ENCODE measurements around the gene SYN1.
"Not testable (repeated sequence)": the region's sequence is repeated elsewhere in the genome, so short reads cannot be mapped to it uniquely, and the experiment has no call there.

Gene SYN1

GRCh38 chrX:47633689-47634590, 14.3 kb upstream of the SYN1 start:
- DNase-seq: no peak

DNA sequence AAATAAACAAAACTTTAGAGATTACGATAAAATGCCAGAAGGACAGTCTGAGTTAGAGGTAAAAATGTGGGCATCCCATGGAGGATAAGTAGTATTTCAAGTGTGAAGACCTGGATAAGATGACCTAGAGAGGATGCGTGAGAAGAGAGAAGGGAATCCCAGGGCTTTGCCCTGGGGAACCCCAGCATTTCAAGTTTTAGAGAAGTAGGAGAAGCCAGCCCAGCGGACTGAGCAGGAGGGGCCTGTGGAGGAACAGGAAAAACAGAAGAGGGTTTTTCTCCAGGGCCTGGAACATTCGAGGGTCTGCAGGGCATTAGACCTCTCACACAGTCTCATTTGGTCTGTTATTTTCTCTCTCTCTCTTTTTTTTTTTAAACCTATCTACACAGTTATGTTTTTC, 13.0 kb upstream of the SYN1 start:
- no peak for DNase-seq

DNA sequence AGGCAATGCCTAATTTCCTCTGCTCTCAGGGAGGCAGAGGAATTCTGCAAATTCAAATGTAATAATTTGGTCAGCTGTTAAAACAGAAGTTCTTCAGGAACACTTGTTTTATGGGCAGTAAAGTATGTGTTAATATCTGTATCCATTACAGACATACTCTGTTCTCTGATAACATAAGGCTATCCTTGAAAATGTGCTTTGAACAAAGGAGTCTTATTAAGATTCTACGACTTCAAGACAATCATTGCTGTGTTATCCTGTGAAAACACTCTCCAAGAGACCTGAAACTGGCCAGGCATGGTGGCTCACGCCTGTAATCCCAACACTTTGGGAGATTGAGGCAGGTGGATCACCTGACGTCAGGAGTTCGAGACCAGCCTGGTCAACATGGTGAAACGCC, 12.0 kb upstream of the SYN1 start:
- no peak for DNase-seq

DNA sequence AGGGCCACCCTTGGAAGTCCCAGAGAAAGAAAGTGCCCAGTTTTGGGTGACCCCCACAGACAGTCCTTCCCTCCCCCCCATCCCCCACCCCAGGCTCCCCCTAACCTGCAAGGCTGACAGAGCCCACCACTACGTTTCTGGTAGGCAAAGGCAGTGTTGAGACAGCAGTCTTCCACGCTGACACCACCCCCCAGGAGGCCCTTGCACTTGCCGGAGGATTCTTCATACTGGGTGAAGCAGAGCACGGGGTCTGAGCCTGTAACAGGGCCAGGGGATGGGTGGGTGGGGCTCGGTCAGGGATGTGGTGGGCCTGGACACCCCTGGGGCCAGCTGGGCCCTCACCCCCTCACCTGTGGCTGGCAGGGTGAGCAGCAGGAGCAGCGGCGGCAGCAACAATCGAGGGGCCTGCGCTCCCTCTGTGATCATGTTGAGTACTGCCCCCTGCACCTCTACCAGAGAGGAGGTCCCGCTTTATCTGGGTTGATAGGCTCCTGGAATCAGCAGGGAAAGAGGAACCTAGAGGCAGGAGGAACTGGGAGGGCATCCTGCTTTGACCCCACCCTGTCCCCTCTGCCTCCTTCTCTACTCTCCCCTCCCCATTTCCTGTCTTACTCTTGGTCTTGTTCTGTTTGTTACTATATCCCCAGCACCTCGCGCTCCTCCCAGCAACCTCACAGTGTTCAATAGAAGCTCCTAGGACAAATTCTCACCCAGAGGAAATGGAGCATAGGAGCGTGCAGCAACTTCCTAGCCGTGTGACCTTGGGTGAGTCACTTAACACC, 10.0 kb upstream of the SYN1 start, which contains the start of gene CFP:
Gene CFP, minus strand, starts transcription at position 512 of the 782 bp plus-strand sequence. Its CDS starts 86 bp downstream, at position 426.
- no peak for DNase-seq

- DNase-seq: no peak
Measured at GRCh38 chrX:47628982-47629381, 9.3 kb upstream of the SYN1 start.

DNA sequence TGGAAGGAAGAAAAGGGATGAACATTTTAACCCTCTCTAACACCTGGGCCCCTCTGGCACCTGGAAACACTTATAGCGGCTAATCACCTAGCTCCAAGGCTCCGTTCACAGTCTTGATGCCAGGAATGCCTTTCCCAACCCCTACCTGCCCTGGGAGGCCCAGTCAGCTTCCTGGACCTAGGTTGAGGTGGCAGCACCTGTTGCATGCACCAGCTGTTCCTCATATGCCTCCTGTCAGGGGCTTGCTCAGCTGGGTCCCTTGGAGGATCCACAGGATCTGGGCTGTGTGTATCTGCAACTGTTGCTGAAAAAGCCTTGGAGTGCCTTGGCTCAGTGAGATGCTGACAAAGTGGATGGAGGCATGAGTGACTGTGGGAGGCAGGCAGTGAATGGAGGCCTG, 5.7 kb upstream of the SYN1 start:
- no peak for DNase-seq

DNA sequence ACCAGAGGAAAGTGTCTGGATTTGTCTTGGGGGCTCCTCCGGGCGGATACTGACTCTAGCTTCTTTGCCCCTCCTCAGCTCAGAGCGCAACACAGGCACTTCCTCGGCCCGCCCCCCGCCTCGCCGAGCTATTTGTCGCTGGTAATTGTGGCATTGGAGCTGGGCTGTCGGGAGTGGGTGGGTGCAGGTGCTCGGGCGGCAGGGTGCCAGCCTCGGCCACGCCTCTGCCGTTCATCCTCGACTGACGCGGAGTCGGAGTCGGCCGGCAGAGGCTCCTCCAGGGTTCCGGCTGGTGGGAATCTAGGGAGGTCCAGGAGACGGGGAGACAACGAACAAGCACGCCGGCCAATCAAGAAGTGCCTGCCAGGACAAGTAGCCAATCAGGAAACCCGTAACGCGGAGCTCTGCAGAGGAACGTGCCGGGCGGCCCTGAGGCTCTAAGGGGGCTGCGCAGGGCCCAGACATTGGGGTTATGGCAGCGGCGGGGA, 3.9 kb upstream of the SYN1 start:
- peak; percentile 72 for DNase-seq

DNA sequence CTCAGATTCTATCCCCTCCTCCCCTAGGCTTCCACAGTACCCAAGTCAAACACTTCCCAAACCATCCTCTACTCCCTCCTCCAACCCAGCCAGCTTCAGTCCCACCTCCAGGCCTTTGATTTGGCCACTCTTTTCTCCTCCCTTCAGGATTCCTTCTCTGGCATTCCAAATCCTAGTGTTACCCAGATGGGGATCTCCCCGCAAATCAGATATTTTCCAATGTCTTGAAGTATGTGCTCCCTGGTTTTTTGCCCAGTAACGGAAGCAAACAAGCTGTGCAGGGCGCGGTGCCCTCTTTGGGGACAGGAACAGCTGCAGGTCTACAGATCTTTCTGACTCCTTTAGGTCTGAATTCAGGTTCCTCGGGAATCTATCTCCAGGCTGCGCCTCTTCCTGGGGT, 2.2 kb upstream of the SYN1 start:
- DNase-seq: no peak

- DNase-seq: no peak
Measured at GRCh38 chrX:47620303-47620685, 637 bp upstream of the SYN1 start.

GRCh38 chrX:47618923-47619485, 653 bp downstream of the SYN1 start:
- DNase-seq: no peak

- DNase-seq: no peak
Measured at GRCh38 chrX:47614618-47615017, 5.0 kb downstream of the SYN1 start.

DNA sequence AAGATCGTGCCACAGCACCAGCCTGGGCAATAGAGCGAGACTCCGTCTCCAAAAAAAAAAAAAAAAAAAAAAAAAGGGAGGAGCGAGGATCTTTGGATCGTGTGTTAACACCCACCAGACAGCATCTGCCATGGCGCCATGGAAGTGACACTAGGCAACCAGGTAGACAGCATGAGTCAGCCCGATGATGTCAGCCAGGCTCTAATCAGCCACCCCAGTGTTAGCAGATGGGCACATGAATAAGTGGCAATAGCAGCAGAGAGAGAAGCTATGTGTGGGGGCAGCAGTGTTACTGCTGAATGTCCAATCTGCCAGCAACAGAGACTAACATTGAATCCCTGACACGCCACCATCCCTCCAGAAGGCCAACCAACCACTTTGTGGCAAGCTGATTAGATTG, 6.6 kb downstream of the SYN1 start:
- no peak for DNase-seq

GRCh38 chrX:47612418-47612817, 7.2 kb downstream of the SYN1 start:
- DNase-seq: no peak

- DNase-seq: no peak
Measured at GRCh38 chrX:47611926-47612325, 7.7 kb downstream of the SYN1 start.

DNA sequence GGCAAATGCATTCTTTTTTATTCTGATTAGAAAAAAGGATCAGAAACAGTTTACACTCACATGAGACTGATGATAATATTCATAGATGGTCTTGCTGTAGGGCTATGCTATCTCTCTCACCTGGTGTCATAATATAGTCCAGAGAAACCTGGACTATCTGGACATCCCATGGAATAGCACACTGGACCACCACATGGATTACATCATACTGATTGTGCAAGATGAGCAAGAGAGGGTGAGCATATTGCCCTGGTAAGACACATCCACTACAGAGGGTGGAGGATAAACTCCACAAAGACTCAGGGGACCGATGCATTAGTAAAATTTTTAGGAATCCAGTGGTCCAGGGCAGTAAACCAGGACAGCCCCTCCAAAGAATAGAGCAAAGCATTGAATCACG, 8.2 kb downstream of the SYN1 start:
- DNase-seq: no peak

DNA sequence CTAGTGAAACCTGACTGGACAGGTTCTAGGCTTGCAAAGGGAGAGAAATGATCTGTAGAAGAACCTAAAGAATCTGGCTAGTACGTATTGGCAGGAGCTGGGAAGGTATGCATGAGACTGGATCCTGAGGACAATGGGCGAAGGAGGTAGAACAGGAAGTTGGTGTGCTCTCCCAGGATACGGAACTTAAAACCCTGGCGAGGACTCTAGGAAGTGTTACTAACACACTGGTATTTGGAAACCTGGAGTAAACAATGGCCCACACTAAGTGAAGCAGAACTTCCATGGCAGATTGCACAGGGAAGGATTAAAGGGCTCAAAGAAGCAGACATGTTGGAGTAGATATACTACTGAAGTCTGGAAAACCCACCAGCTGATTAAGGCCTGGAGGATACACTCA, 9.1 kb downstream of the SYN1 start:
- no peak for DNase-seq

- DNase-seq: no peak
Measured at GRCh38 chrX:47608130-47608810, 11.4 kb downstream of the SYN1 start.

DNA sequence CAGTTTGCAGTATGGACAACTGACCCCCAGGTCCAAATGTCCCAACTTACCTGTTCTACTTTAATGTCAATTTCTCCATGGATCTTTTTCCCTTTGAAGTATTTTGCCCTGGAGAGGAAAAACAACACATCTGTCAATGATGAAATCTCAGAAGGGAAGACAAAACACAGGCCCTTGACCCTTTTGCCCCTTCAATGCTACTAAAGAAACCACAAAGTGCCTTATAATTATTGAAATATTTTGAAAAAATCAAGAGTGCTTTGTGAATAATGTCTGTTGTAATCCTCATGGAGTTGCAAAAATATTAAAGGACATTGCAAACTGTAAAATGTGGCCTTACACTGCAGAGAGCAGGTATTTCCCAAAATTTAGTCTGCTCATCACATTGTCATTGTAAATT, 12.6 kb downstream of the SYN1 start:
- no peak for DNase-seq

DNA sequence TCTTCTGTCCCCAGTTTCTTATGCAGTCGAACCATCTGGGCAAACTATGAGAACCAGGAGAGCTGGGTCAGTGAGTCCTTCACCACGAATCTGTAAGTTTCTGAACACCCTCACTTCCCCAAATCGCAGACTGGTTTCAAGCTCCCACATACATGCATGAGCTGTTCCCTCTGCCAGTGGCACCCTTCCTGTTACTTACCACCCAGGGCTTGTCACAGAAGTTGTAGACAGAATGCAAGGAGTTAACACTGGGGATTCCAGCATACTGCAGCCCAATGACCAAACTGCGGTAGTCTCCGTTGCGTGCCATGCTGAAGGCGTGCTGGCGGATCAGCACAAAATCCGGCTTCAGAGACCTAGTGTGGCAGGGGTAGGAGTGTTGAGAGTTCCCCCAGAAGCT, 14.6 kb downstream of the SYN1 start:
- DNase-seq: no peak

GRCh38 chrX:47603125-47603524, 16.5 kb downstream of the SYN1 start:
- not testable (repeated sequence) for DNase-seq

GRCh38 chrX:47597222-47597621, 22.4 kb downstream of the SYN1 start:
- no peak for DNase-seq

GRCh38 chrX:47596256-47596655, 23.4 kb downstream of the SYN1 start:
- DNase-seq: peak; percentile 20

- peak; percentile 34 for DNase-seq
Measured at GRCh38 chrX:47595716-47596251, 23.9 kb downstream of the SYN1 start.

All from fibroblast of skin of right quadriceps (primary cell).